Measurements from ENCODE around the gene CHCHD2. TPM values are rescaled to one million over a fixed set of nuclear protein-coding genes. Genes with fewer than 3 reads are reported as not detected.

CHCHD2 gene
- total and polyA plus RNA-seq, 9 of the 15 experiments (the other 6 are each of a cell fraction or from before 2014, with no cell fraction given), result 145 to 1,044 (median 648) TPM

- H4K20me1 ChIP-seq (replicated peaks; ENCODE audit: control insufficient read depth, insufficient read depth, low read length), result no peaks in the 10 kb centered on the region
- no peaks in the 10 kb centered on the region for H3K27me3 ChIP-seq (ENCODE audit: control insufficient read depth in 2 of 2, insufficient read depth in 2 of 2, low read length in 2 of 2)
- TF ChIP-seq NR3C1 (CRISPR knock-in tag; IDR thresholded peaks at IDR 0.05) (no peak), RREB1 (CRISPR knock-in tag; IDR thresholded peaks at IDR 0.05) (no peak), RB1 (IDR thresholded peaks at IDR 0.05; ENCODE audit: low read depth) (no peak), BCL6 (CRISPR knock-in tag; IDR thresholded peaks at IDR 0.05) (no peak), ZNF197 (CRISPR knock-in tag; IDR thresholded peaks at IDR 0.05; ENCODE audit: low read depth) (no peak), NBN (IDR thresholded peaks at IDR 0.05; ENCODE audit: low read depth) (no peak), FOXA1 (IDR thresholded peaks at IDR 0.05; ENCODE audit: borderline replicate concordance) (no peak), SNRNP70 (optimal IDR thresholded peaks at IDR 0.05; ENCODE audit: low read depth, low read length) (no peak), ZNF830 (CRISPR knock-in tag; IDR thresholded peaks at IDR 0.05) (no peak)
- TF ChIP-seq, protein P1, sequence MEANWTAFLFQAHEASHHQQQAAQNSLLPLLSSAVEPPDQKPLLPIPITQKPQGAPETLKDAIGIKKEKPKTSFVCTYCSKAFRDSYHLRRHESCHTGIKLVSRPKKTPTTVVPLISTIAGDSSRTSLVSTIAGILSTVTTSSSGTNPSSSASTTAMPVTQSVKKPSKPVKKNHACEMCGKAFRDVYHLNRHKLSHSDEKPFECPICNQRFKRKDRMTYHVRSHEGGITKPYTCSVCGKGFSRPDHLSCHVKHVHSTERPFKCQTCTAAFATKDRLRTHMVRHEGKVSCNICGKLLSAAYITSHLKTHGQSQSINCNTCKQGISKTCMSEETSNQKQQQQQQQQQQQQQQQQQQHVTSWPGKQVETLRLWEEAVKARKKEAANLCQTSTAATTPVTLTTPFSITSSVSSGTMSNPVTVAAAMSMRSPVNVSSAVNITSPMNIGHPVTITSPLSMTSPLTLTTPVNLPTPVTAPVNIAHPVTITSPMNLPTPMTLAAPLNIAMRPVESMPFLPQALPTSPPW (CRISPR knock-in tag; IDR thresholded peaks at IDR 0.05), result no peak
- no peak within 1 kb of the TSS for H3K9ac ChIP-seq (ENCODE audit: insufficient read depth in 1 of 2, low read depth in 2 of 2, low read length in 2 of 2)
- H2AFZ ChIP-seq (ENCODE audit: low read depth, low read length), result no peak within 1 kb of the TSS
- ChIA-PET POLR2A (interaction anchor here (0.7 kb wide), 1 partner anchor 167 kb away, joined by 3 read pairs; no protein-coding TSS in a partner anchor), CTCF (ENCODE audit: low intra/inter-chr PET ratio) (no interaction called here)
- 80% methylated on average over 37 of the region's 65 CpGs for WGBS (ENCODE audit: insufficient coverage, low coverage, missing lambda C conversion rate)
- no peaks in the 10 kb centered on the region for H3K9me3 ChIP-seq (replicated peaks; ENCODE audit: control insufficient read depth, insufficient read depth, low read depth, low read length)
- FAIRE-seq, result no peak
- H3K27ac ChIP-seq (ENCODE audit: extremely low read depth, low read depth, low read length), result no peak within 1 kb of the TSS
- BruUV-seq (replicated peaks), result no TSS peak
- DNase-seq (ENCODE audit: extremely low read depth in 1 of 4, low spot score in 3 of 4), result no peak
- no peak for ATAC-seq
- no peaks in the 10 kb centered on the region for H3K36me3 ChIP-seq (ENCODE audit: control insufficient read depth, insufficient read depth, low read length)
- in situ Hi-C loops (cut with MboI) (no loop called here), intact Hi-C loops (cut with micrococcal nuclease) (no loop called here)
- H3K9me1 ChIP-seq (ENCODE audit: control insufficient read depth, insufficient read depth, low read length), result no peaks in the 10 kb centered on the region
- H3K4me1 ChIP-seq (replicated peaks in 1 of 2; ENCODE audit: control insufficient read depth in 2 of 2, insufficient read depth in 2 of 2, low read length in 2 of 2), result no peaks in the 10 kb centered on the region; a peak in 1 of 5 replicates
- H3K4me2 ChIP-seq (ENCODE audit: insufficient read depth, low read length), result no peak within 1 kb of the TSS
- no peaks in the 10 kb centered on the region for H3K79me2 ChIP-seq (ENCODE audit: control insufficient read depth, insufficient read depth, low read length)
- no peak within 1 kb of the TSS for H3K4me3 ChIP-seq
Measured at GRCh38 chr7:56115852-56116538, 9.7 kb upstream of the CHCHD2 start, which contains the start of gene NUPR2. TSS of gene NUPR2 (minus strand) at chr7:56116417. CDS start at chr7:56116314, 103 bp downstream.

All from K562 (cell line).